ENCODE data around the gene IGF2. TPM values are rescaled to one million over a fixed set of nuclear protein-coding genes. Genes with fewer than 3 reads are reported as not detected.
A peak's percentile ranks its signal among the peaks of the same experiment; 100 is the strongest.

Gene IGF2
- total RNA-seq (under 1 TPM in 4 of 5 donors, not detected in 1; 0.30 to 0.98 (median 0.60) TPM), total RNA-seq (0 to 2.0 (median 0) reads per million in 29 experiments)
- 1.6 TPM for total RNA-seq (2013)

- H3K4me3 Mint-ChIP-seq = peak within 1 kb of the TSS; percentile 69 to 76 (median 74)
- peaks cover 44 to 63% of the 10 kb centered on the region in 2 donors for H3K27me3 Mint-ChIP-seq
- peaks cover 0 to 24% of the 10 kb centered on the region in 2 experiments for H3K4me1 ChIP-seq (ENCODE audit: control insufficient read depth in 1 of 2, extremely low read depth in 1 of 2, insufficient read depth in 2 of 2, low read length in 2 of 2)
- 2% methylated on average over 40 of the region's 62 CpGs for WGBS (ENCODE audit: insufficient coverage)
- H3K27ac Mint-ChIP-seq = no peak within 1 kb of the TSS
- peaks cover 6 to 79% of the 10 kb centered on the region in 2 experiments for H3K27me3 ChIP-seq (replicated peaks in 1 of 2; ENCODE audit: control insufficient read depth in 2 of 2, extremely low read depth in 1 of 2, insufficient read depth in 2 of 2, low read length in 1 of 2)
- H3K36me3 ChIP-seq (ENCODE audit: control insufficient read depth in 2 of 2, extremely low read depth in 1 of 2, insufficient read depth in 1 of 2, low read length in 1 of 2) = no peaks in the 10 kb centered on the region
- H3K4me1 Mint-ChIP-seq = peaks cover 0 to 20% (median 10%) of the 10 kb centered on the region in 3 donors
- CTCF ChIA-PET = no interaction called here
- DNase-seq (peak in 1 of 35 experiments; percentile 26), ATAC-seq (replicated peaks in 1 of 4) (peak; percentile 21 to 44 (median 30))
- no peaks in the 10 kb centered on the region for H3K36me3 Mint-ChIP-seq
- H3K9me3 Mint-ChIP-seq = no peaks in the 10 kb centered on the region
- H3K4me3 ChIP-seq (ENCODE audit: control insufficient read depth in 1 of 2, extremely low read depth in 1 of 2, low read length in 1 of 2) = no peak within 1 kb of the TSS
- H3K27ac ChIP-seq (ENCODE audit: low read length) = no peak within 1 kb of the TSS
- POLR2A ChIA-PET = no interaction called here
- H3K9me3 ChIP-seq = no peaks in the 10 kb centered on the region
Measured at GRCh38 chr11:2139123-2139521, at the start of gene IGF2. Gene IGF2, minus strand, starts transcription at chr11:2139389. Its CDS starts 3,866 bp downstream, at chr11:2135523.

- H3K27me3 ChIP-seq (replicated peaks in 1 of 2; ENCODE audit: control insufficient read depth in 2 of 2, extremely low read depth in 1 of 2, insufficient read depth in 2 of 2, low read length in 1 of 2) = peaks cover 0 to 64% of the 10 kb centered on the region in 2 experiments
- ChIA-PET CTCF (interaction anchor here in 1 of 2 donors (0.7 kb wide), 1 partner anchor 230 kb away, joined by 5 read pairs; no protein-coding TSS in a partner anchor), POLR2A (no interaction called here)
- Mint-ChIP-seq H3K27me3 (peaks cover 16 to 21% of the 10 kb centered on the region in 2 donors), H3K4me3 (no peak overlapping the region), H3K36me3 (no peaks in the 10 kb centered on the region), H3K4me1 (peaks cover 0 to 6% (median 0%) of the 10 kb centered on the region in 3 donors), H3K9me3 (no peaks in the 10 kb centered on the region), H3K27ac (no peak overlapping the region)
- peaks cover 0 to 13% of the 10 kb centered on the region in 2 experiments for H3K4me1 ChIP-seq (ENCODE audit: control insufficient read depth in 1 of 2, extremely low read depth in 1 of 2, insufficient read depth in 2 of 2, low read length in 2 of 2)
- no peaks in the 10 kb centered on the region for H3K9me3 ChIP-seq
- H3K27ac ChIP-seq (ENCODE audit: low read length) = no peak overlapping the region
- 89% methylated on average over 19 of the region's 19 CpGs for WGBS (ENCODE audit: insufficient coverage)
- ATAC-seq (replicated peaks in 1 of 4) (no peak), DNase-seq (no peak)
- no peaks in the 10 kb centered on the region for H3K36me3 ChIP-seq (ENCODE audit: control insufficient read depth in 2 of 2, extremely low read depth in 1 of 2, insufficient read depth in 1 of 2, low read length in 1 of 2)
- no peak overlapping the region for H3K4me3 ChIP-seq (ENCODE audit: control insufficient read depth in 1 of 2, extremely low read depth in 1 of 2, low read length in 1 of 2)
Measured at GRCh38 chr11:2188745-2189144, 49.6 kb upstream of the IGF2 start.

- POLR2A ChIA-PET = no interaction called here
- Mint-ChIP-seq H3K4me1 (peaks cover 0 to 6% (median 0%) of the 10 kb centered on the region in 3 donors), H3K27me3 (peaks cover 16 to 19% of the 10 kb centered on the region in 2 donors), H3K4me3 (no peak overlapping the region), H3K36me3 (no peaks in the 10 kb centered on the region), H3K27ac (no peak overlapping the region), H3K9me3 (no peaks in the 10 kb centered on the region)
- 100% methylated on average over 6 of the region's 7 CpGs for WGBS (ENCODE audit: insufficient coverage)
- no peak for DNase-seq
- Histone ChIP-seq H3K9me3 (no peaks in the 10 kb centered on the region), H3K36me3 (ENCODE audit: control insufficient read depth in 2 of 2, extremely low read depth in 1 of 2, insufficient read depth in 1 of 2, low read length in 1 of 2) (no peaks in the 10 kb centered on the region), H3K4me1 (ENCODE audit: control insufficient read depth in 1 of 2, extremely low read depth in 1 of 2, insufficient read depth in 2 of 2, low read length in 2 of 2) (peaks cover 0 to 13% of the 10 kb centered on the region in 2 experiments), H3K4me3 (ENCODE audit: control insufficient read depth in 1 of 2, extremely low read depth in 1 of 2, low read length in 1 of 2) (no peak overlapping the region), H3K27me3 (replicated peaks in 1 of 2; ENCODE audit: control insufficient read depth in 2 of 2, extremely low read depth in 1 of 2, insufficient read depth in 2 of 2, low read length in 1 of 2) (peaks cover 0 to 54% of the 10 kb centered on the region in 2 experiments), H3K27ac (ENCODE audit: low read length) (no peak overlapping the region)
- CTCF ChIA-PET = interaction anchor here in 1 of 2 donors (2.2 kb wide), 1 partner anchor 233 kb away, joined by 8 read pairs; no protein-coding TSS in a partner anchor
- ATAC-seq (replicated peaks in 1 of 4) = no peak
Measured at GRCh38 chr11:2187280-2187707, 48.1 kb upstream of the IGF2 start.

- Mint-ChIP-seq H3K36me3 (no peaks in the 10 kb centered on the region), H3K4me3 (no peak overlapping the region), H3K4me1 (peaks cover 0 to 6% (median 0%) of the 10 kb centered on the region in 3 donors), H3K9me3 (no peaks in the 10 kb centered on the region), H3K27ac (no peak overlapping the region), H3K27me3 (peaks cover 16 to 19% of the 10 kb centered on the region in 2 donors)
- ATAC-seq (replicated peaks in 1 of 4) (peak; percentile 79 to 91 (median 84)), DNase-seq (peak in 33 of 35 experiments; percentile 17 to 72 (median 48))
- peaks cover 0 to 13% of the 10 kb centered on the region in 2 experiments for H3K4me1 ChIP-seq (ENCODE audit: control insufficient read depth in 1 of 2, extremely low read depth in 1 of 2, insufficient read depth in 2 of 2, low read length in 2 of 2)
- H3K27me3 ChIP-seq (replicated peaks in 1 of 2; ENCODE audit: control insufficient read depth in 2 of 2, extremely low read depth in 1 of 2, insufficient read depth in 2 of 2, low read length in 1 of 2) = peaks cover 0 to 54% of the 10 kb centered on the region in 2 experiments
- no peak overlapping the region for H3K27ac ChIP-seq (ENCODE audit: low read length)
- H3K9me3 ChIP-seq = no peaks in the 10 kb centered on the region
- WGBS (ENCODE audit: insufficient coverage) = 21% methylated on average over 16 of the region's 21 CpGs
- H3K36me3 ChIP-seq (ENCODE audit: control insufficient read depth in 2 of 2, extremely low read depth in 1 of 2, insufficient read depth in 1 of 2, low read length in 1 of 2) = no peaks in the 10 kb centered on the region
- CTCF ChIA-PET = interaction anchor here (0.6 to 2.2 kb wide), 3 partner anchors 229 to 234 kb away, joined by 3 to 8 read pairs (median 3); no protein-coding TSS in a partner anchor
- no peak overlapping the region for H3K4me3 ChIP-seq (ENCODE audit: control insufficient read depth in 1 of 2, extremely low read depth in 1 of 2, low read length in 1 of 2)
- POLR2A ChIA-PET = no interaction called here
Measured at GRCh38 chr11:2186669-2187279, 47.6 kb upstream of the IGF2 start.

- H3K4me3 ChIP-seq (ENCODE audit: control insufficient read depth in 1 of 2, extremely low read depth in 1 of 2, low read length in 1 of 2) = no peak overlapping the region
- Mint-ChIP-seq H3K4me1 (peaks cover 0 to 2% (median 0%) of the 10 kb centered on the region in 3 donors), H3K9me3 (no peaks in the 10 kb centered on the region), H3K27ac (peak overlapping the region in 1 of 2 donors; percentile 24), H3K36me3 (no peaks in the 10 kb centered on the region), H3K4me3 (no peak overlapping the region), H3K27me3 (peaks cover 11 to 14% of the 10 kb centered on the region in 2 donors)
- ChIA-PET POLR2A (no interaction called here), CTCF (interaction anchor here (1.1 to 2.2 kb wide), 2 partner anchors 230 to 235 kb away, joined by 3 to 8 read pairs; no protein-coding TSS in a partner anchor)
- no peak for ATAC-seq (replicated peaks in 1 of 4)
- no peak overlapping the region for H3K27ac ChIP-seq (ENCODE audit: low read length)
- DNase-seq = no peak
- peaks cover 0 to 54% of the 10 kb centered on the region in 2 experiments for H3K27me3 ChIP-seq (replicated peaks in 1 of 2; ENCODE audit: control insufficient read depth in 2 of 2, extremely low read depth in 1 of 2, insufficient read depth in 2 of 2, low read length in 1 of 2)
- 87% methylated on average over 18 of the region's 23 CpGs for WGBS (ENCODE audit: insufficient coverage)
- H3K4me1 ChIP-seq (ENCODE audit: control insufficient read depth in 1 of 2, extremely low read depth in 1 of 2, insufficient read depth in 2 of 2, low read length in 2 of 2) = peaks cover 0 to 10% of the 10 kb centered on the region in 2 experiments
- no peaks in the 10 kb centered on the region for H3K36me3 ChIP-seq (ENCODE audit: control insufficient read depth in 2 of 2, extremely low read depth in 1 of 2, insufficient read depth in 1 of 2, low read length in 1 of 2)
- H3K9me3 ChIP-seq = no peaks in the 10 kb centered on the region
Measured at GRCh38 chr11:2185324-2186085, 46.3 kb upstream of the IGF2 start.

Data from T-cell (primary cell).